ENCODE results near the gene GGACT. TPM values are rescaled to one million over a fixed set of nuclear protein-coding genes. Genes with fewer than 3 reads are reported as not detected.

The GGACT gene
- total RNA-seq, 3 donors from 2014 or later (not counting 1 experiment from before 2014, with no cell fraction given): 8.8 to 16.4 (median 15.1) TPM

DNA sequence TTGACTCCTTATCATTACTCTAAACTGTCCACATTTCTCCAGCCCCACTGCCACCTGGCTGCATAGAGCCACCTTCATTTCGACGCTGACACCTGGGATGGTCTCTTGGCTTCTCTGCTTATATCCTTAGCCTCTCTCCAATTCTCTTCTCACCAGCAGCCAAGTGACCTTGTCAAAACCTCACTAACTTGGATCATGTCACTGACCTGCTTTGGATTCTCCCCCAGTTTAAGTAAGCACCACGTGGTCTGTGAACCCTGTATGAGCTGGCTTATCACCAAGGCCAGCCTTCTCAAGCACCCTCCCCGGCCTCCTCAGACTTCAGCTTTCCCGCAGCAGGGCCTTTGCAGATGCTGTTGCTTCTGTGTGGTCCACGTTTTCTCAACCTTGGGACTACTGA is 12.3 kb upstream of the GGACT start:
- Histone ChIP-seq H3K4me3 (ENCODE audit: low read length) (no peak overlapping the region), H3K27me3 (ENCODE audit: control insufficient read depth, insufficient read depth, low read length) (no peaks in the 10 kb centered on the region), H3K27ac (ENCODE audit: low read length) (no peak overlapping the region), H3K36me3 (ENCODE audit: control insufficient read depth, insufficient read depth, low read length) (no peaks in the 10 kb centered on the region), H3K4me1 (ENCODE audit: control insufficient read depth, insufficient read depth, low read length) (no peaks in the 10 kb centered on the region), H3K9me3 (ENCODE audit: control insufficient read depth, insufficient read depth, low read length) (no peaks in the 10 kb centered on the region)
- H3K4me3 Mint-ChIP-seq: no peak overlapping the region
- no peak for ATAC-seq
- DNase-seq: no peak
- 76% methylated on average over 5 of the region's 6 CpGs for WGBS (ENCODE audit: insufficient coverage)
- intact Hi-C loops (cut with micrococcal nuclease): no loop called here
- H3K9me3 Mint-ChIP-seq: no peaks in the 10 kb centered on the region
- peaks cover 0 to 11% of the 10 kb centered on the region in 2 donors for H3K4me1 Mint-ChIP-seq
- H3K27ac Mint-ChIP-seq: no peak overlapping the region
- TF ChIP-seq, protein P1, sequence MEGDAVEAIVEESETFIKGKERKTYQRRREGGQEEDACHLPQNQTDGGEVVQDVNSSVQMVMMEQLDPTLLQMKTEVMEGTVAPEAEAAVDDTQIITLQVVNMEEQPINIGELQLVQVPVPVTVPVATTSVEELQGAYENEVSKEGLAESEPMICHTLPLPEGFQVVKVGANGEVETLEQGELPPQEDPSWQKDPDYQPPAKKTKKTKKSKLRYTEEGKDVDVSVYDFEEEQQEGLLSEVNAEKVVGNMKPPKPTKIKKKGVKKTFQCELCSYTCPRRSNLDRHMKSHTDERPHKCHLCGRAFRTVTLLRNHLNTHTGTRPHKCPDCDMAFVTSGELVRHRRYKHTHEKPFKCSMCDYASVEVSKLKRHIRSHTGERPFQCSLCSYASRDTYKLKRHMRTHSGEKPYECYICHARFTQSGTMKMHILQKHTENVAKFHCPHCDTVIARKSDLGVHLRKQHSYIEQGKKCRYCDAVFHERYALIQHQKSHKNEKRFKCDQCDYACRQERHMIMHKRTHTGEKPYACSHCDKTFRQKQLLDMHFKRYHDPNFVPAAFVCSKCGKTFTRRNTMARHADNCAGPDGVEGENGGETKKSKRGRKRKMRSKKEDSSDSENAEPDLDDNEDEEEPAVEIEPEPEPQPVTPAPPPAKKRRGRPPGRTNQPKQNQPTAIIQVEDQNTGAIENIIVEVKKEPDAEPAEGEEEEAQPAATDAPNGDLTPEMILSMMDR (IDR thresholded peaks at IDR 0.05): no peak
- peaks cover 0 to 4% of the 10 kb centered on the region in 2 donors for H3K27me3 Mint-ChIP-seq (ENCODE audit: low read depth in 2 of 2)
- peaks cover 30% of the 10 kb centered on the region for H3K36me3 Mint-ChIP-seq

DNA sequence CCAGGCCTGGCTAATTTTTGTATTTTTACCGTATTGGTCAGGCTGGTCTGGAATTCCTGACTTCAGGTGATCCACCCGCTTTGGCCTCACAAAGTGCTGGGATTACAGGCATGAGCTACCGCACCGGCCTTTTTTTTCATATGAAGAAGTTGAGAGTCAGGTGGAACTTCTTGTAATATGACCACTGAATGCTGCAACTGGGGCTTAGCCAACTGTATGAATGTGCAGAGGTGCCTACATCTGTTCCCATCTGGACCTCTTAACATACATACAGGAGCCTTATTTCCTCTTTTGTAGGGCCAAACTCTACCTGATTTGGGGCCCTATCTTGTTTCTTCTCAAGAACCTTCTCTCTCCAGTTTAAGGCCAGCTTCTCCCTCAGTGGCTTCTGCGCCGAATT is 11.9 kb upstream of the GGACT start:
- no peak overlapping the region for H3K4me3 ChIP-seq (ENCODE audit: low read length)
- Mint-ChIP-seq H3K27ac (no peak overlapping the region), H3K4me3 (no peak overlapping the region), H3K9me3 (no peaks in the 10 kb centered on the region), H3K27me3 (ENCODE audit: low read depth in 2 of 2) (peaks cover 0 to 4% of the 10 kb centered on the region in 2 donors), H3K4me1 (peaks cover 0 to 11% of the 10 kb centered on the region in 2 donors), H3K36me3 (peaks cover 26% of the 10 kb centered on the region)
- H3K27ac ChIP-seq (ENCODE audit: low read length): no peak overlapping the region
- no peak for DNase-seq
- intact Hi-C loops (cut with micrococcal nuclease): no loop called here
- no peaks in the 10 kb centered on the region for H3K36me3 ChIP-seq (ENCODE audit: control insufficient read depth, insufficient read depth, low read length)
- no peak for ATAC-seq
- WGBS (ENCODE audit: insufficient coverage): over 99% methylated on average over 6 of the region's 6 CpGs
- no peaks in the 10 kb centered on the region for H3K9me3 ChIP-seq (ENCODE audit: control insufficient read depth, insufficient read depth, low read length)
- H3K4me1 ChIP-seq (ENCODE audit: control insufficient read depth, insufficient read depth, low read length): no peaks in the 10 kb centered on the region
- H3K27me3 ChIP-seq (ENCODE audit: control insufficient read depth, insufficient read depth, low read length): no peaks in the 10 kb centered on the region
- TF ChIP-seq, protein P1 (IDR thresholded peaks at IDR 0.05): no peak

DNA sequence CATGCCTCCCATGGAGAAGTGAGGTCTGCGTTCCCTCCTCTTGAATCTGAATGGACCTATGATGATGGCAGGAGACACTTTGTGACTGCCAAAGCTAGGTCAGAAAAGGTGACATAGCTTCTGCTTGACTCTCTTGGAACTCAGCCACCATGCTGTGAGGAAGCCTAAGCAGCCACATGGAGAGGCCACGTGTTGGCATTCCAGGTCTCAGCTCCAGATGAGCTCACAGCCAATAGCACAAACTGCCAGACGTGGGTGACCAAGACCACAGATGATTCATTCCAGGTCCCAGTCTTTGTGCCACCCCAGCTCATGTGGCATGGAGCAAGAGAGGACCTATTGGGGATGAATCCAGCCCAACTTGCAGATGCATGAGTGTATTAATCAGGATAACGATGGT is 8.7 kb upstream of the GGACT start:
- no peak overlapping the region for H3K4me3 Mint-ChIP-seq
- Histone ChIP-seq H3K4me3 (ENCODE audit: low read length) (no peak overlapping the region), H3K27me3 (ENCODE audit: control insufficient read depth, insufficient read depth, low read length) (no peaks in the 10 kb centered on the region), H3K27ac (ENCODE audit: low read length) (no peak overlapping the region), H3K9me3 (ENCODE audit: control insufficient read depth, insufficient read depth, low read length) (no peaks in the 10 kb centered on the region), H3K4me1 (ENCODE audit: control insufficient read depth, insufficient read depth, low read length) (no peaks in the 10 kb centered on the region), H3K36me3 (ENCODE audit: control insufficient read depth, insufficient read depth, low read length) (no peaks in the 10 kb centered on the region)
- DNase-seq: no peak
- no peaks in the 10 kb centered on the region for H3K9me3 Mint-ChIP-seq
- peaks cover 0 to 4% of the 10 kb centered on the region in 2 donors for H3K27me3 Mint-ChIP-seq (ENCODE audit: low read depth in 2 of 2)
- 89% methylated on average over 4 of the region's 4 CpGs for WGBS (ENCODE audit: insufficient coverage)
- TF ChIP-seq, protein P1 (IDR thresholded peaks at IDR 0.05): no peak
- H3K4me1 Mint-ChIP-seq: peaks cover 0 to 11% of the 10 kb centered on the region in 2 donors
- no peak for ATAC-seq
- peaks cover under 1% of the 10 kb centered on the region for H3K36me3 Mint-ChIP-seq
- intact Hi-C loops (cut with micrococcal nuclease): no loop called here
- no peak overlapping the region for H3K27ac Mint-ChIP-seq

DNA sequence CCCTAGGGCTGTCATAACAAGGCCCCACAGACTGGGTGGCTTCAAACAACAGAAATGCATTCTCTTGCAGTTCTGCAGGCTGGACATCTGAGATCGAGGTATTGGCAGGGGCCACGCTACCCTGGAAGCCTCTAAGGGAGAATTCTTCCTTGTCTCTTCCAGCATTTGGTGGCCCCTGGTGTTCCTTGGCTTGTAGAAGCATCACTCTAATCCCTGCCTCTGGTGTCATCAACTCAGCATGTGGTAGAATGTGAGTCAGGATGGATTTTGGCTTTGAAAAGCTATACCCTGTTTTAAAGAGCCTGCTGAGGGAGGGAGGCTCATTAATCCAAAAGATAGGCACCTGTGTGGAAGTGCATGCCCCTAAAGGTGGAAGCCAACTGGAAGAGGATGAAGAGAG is 7.9 kb upstream of the GGACT start:
- no peak overlapping the region for H3K4me3 ChIP-seq (ENCODE audit: low read length)
- Mint-ChIP-seq H3K36me3 (no peaks in the 10 kb centered on the region), H3K27me3 (ENCODE audit: low read depth in 2 of 2) (peaks cover 0 to 4% of the 10 kb centered on the region in 2 donors), H3K27ac (no peak overlapping the region), H3K4me1 (peaks cover 0 to 10% of the 10 kb centered on the region in 2 donors), H3K9me3 (no peaks in the 10 kb centered on the region), H3K4me3 (no peak overlapping the region)
- H3K27ac ChIP-seq (ENCODE audit: low read length): no peak overlapping the region
- 97% methylated on average over 2 of the region's 2 CpGs for WGBS (ENCODE audit: insufficient coverage)
- no peaks in the 10 kb centered on the region for H3K27me3 ChIP-seq (ENCODE audit: control insufficient read depth, insufficient read depth, low read length)
- TF ChIP-seq, protein P1 (IDR thresholded peaks at IDR 0.05): no peak
- H3K4me1 ChIP-seq (ENCODE audit: control insufficient read depth, insufficient read depth, low read length): no peaks in the 10 kb centered on the region
- DNase-seq (no peak), ATAC-seq (no peak)
- H3K36me3 ChIP-seq (ENCODE audit: control insufficient read depth, insufficient read depth, low read length): no peaks in the 10 kb centered on the region
- intact Hi-C loops (cut with micrococcal nuclease): no loop called here
- no peaks in the 10 kb centered on the region for H3K9me3 ChIP-seq (ENCODE audit: control insufficient read depth, insufficient read depth, low read length)

All from natural killer cell (primary cell).